HG03439 (cell line): Measurements from ENCODE around the gene DUSP12.
A peak's percentile ranks its signal among the peaks of the same experiment; 100 is the strongest.
"Not testable (repeated sequence)": the region's sequence is repeated elsewhere in the genome, so short reads cannot be mapped to it uniquely, and the experiment has no call there.

Source experiments
- ATAC-seq: cut with Tn5 transposase; IDR thresholded peaks from one replicate; pipeline ENCODE4 v1.9.1; 2021; ENCODE audit warnings: mild to moderate bottlenecking, moderate library complexity; ENCODE audit not compliant: unreplicated experiment

Gene DUSP12

GRCh38 chr1:161768461-161768860 lies 18.9 kb downstream of the DUSP12 start:
- ATAC-seq: no peak

DNA sequence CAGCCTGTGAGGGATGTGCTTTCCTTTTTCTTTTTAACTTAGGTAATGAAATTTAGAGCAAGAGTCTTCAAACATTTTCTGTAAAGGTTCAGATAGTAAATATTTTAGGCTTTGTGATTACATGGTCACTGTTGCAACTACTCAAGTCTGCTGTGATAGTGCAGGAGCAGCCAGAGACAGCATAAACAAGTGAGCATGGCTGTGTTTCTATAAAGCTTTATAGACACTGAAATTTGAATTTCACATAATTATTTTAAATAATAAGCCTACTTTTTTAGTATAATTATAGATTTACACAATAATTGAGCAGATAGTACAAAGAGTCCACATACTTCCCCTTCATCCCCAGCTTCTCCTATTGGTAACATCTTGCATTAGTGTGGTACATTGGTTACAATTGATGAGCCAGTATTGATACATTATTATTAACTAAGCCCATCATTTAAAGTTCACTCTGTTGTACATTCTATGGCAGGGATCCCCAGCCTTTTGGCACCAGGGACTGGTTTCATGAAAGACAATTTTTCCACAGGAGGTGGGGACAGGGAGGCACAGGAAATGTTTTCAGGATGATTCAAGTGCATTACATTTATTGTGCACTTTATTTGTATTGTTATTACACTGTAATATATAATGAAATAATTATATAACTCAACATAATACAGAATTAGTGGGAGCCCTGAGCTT lies 19.5 kb downstream of the DUSP12 start:
- no peak for ATAC-seq

GRCh38 chr1:161769673-161770045 lies 20.1 kb downstream of the DUSP12 start:
- not testable (repeated sequence) for ATAC-seq

DNA sequence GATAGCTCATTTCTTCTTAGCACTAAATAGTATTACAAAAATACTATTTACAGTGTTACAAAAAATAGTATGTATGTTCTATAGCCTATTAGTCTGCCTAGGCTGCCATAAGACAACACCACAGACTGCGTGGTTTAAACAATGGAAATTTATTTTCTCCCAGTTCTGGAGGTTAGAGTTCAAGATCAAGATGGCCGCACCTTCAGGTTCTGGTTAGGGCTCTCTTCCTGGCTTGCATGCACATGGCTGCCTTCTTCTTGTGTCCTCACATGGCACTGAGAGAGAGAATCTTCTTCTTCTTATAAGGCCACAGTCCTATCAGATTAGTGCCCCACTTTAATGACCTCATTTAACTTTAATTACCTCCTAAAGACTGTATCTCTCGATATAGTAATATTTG lies 20.7 kb downstream of the DUSP12 start:
- no peak for ATAC-seq

- no peak for ATAC-seq
Measured at GRCh38 chr1:161771161-161771560, 21.6 kb downstream of the DUSP12 start.

- no peak for ATAC-seq
Measured at GRCh38 chr1:161771973-161772372, 22.4 kb downstream of the DUSP12 start.

GRCh38 chr1:161772397-161772796 lies 22.8 kb downstream of the DUSP12 start:
- no peak for ATAC-seq

GRCh38 chr1:161773791-161774190 lies 24.2 kb downstream of the DUSP12 start:
- no peak for ATAC-seq

- ATAC-seq: no peak
Measured at GRCh38 chr1:161777261-161777660, 27.7 kb downstream of the DUSP12 start.

- ATAC-seq: no peak
Measured at GRCh38 chr1:161778522-161778921, 28.9 kb downstream of the DUSP12 start.

GRCh38 chr1:161779393-161779792 lies 29.8 kb downstream of the DUSP12 start:
- ATAC-seq: no peak

GRCh38 chr1:161781995-161782394 lies 32.4 kb downstream of the DUSP12 start:
- peak; percentile 46 for ATAC-seq

GRCh38 chr1:161782886-161783285 lies 33.3 kb downstream of the DUSP12 start:
- no peak for ATAC-seq

GRCh38 chr1:161784968-161785367 lies 35.4 kb downstream of the DUSP12 start:
- ATAC-seq: no peak

DNA sequence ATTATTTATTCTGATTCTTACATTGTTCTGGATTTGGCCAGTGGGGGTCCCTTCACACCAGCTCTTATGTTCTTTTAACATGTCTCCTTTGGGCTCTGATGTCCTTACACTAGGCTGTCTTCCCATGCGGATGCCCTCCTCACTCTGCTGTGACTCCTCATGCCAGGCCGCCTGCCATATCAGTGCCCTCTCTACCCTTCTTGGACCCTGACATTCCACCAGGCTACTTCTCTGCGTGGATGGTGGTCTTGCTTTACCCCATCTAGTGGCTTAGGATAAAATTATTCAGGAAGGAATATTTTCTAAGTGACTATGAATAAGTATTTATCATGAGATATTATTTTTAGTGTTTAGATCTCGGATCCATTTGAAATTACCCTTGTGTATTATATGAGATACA lies 37.8 kb downstream of the DUSP12 start:
- ATAC-seq: no peak

- no peak for ATAC-seq
Measured at GRCh38 chr1:161790587-161791317, 41.2 kb downstream of the DUSP12 start.

DNA sequence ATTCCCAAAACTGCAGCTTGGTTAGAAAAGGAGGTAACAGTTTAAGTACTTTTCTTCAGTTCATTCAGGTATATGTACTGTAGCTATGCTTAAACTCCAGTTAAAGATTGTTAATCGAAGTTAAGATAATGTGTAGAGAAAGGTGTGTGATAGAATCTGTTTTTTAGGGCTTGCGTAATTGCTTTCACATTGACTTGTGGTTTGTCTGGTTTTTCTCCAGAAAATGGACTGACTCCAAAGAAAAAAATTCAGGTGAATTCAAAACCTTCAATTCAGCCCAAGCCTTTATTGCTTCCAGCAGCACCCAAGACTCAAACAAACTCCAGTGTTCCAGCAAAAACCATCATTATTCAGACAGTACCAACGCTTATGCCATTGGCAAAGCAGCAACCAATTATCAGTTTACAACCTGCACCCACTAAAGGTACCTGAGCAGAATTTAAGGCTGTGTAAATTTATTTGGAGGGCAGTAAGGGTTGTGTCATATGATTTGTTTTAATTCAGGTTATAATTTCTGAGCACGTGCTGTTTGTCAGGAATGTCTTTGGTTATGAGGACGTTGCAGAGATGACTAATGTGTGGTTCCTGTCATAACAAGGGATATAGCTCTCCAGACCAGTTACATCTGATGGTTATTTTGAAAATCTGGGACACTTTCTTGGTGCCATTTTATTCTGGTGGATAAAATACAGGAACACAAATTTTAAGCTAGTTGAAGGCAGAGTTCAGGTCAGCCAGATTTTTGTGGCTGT lies 42.5 kb downstream of the DUSP12 start:
- no peak for ATAC-seq

DNA sequence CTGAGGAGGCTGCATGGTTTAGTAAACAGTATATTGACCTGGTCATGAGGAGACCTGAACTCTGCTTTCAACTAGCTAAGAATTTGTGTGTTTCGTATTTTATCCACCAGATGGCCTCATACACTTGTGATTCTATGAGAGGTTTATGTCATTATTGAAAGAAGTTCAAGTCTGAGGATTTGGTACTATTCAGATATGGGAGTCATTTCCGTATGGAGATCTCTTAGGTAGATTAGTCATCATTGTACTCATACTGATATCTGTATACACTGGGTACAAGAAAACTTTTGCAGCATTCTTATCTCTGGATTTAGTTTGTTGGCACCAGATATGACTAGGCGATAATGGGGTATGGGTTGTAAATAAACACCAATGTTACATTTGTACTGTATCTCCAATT lies 43.2 kb downstream of the DUSP12 start:
- no peak for ATAC-seq

DNA sequence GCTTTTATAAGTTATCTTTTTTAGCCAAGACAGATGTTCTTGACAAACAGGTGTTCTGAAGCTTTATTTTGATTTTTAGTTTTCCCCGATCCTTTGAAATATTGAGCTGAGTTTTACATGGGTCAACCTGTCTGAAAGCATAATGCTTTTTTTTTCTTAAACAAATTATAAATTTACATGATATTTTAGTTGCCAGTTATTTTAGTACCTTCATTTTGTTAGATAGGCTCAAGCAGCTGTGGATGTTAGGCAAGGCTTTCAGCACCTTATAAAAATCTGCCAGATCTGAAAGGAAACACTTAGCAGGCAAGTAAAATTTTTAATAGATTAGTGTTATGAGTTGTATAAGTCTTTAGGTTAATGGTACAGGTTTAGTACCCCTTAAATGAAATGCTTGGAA lies 50.2 kb downstream of the DUSP12 start:
- ATAC-seq: no peak

DNA sequence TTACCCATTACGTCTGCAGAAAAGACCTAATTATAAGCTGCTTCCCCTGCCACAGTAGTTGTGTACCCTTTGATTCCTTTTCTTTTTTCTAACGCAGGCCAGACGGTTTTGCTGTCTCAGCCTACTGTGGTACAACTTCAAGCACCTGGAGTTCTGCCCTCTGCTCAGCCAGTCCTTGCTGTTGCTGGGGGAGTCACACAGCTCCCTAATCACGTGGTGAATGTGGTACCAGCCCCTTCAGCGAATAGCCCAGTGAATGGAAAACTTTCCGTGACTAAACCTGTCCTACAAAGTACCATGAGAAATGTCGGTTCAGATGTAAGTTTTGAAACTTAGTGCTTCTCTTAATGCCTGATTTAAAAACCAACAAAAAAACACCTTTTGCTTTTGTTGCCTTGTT lies 52.4 kb downstream of the DUSP12 start:
- no peak for ATAC-seq

DNA sequence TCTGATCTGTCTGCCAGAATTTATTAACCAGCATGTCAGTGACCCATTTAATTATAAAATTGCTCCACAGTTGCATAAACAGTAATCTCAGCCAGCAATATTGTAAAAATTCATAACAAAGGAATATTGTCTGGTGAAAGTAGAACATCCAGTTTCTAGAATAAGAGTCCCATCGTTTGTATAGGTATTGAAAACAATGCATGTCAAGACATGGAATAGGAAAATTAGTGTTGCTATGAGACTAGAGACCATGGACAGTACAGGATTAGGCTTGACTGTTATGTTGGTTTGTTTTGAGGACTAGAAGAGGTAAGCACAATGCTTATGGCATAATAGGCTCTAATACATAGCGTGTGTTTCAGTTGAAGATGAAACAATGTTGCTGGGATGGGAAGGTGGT lies 53.6 kb downstream of the DUSP12 start:
- no peak for ATAC-seq
